Stimulated activated CD8-positive, alpha-beta memory T cell treated with anti-CD3 and anti-CD28 coated beads, Interleukin-4, amount 100 ng/mL, for 1 hour (primary cell): ENCODE data around the gene ATP9B.

Experiments
- DNase-seq, 2 donors: peaks; one replicate each; pipeline ENCODE4 v3.0.0-alpha.2; 2020; ENCODE audit warnings: low read depth in 2 of 2, low spot score in 1 of 2

Gene ATP9B

DNA sequence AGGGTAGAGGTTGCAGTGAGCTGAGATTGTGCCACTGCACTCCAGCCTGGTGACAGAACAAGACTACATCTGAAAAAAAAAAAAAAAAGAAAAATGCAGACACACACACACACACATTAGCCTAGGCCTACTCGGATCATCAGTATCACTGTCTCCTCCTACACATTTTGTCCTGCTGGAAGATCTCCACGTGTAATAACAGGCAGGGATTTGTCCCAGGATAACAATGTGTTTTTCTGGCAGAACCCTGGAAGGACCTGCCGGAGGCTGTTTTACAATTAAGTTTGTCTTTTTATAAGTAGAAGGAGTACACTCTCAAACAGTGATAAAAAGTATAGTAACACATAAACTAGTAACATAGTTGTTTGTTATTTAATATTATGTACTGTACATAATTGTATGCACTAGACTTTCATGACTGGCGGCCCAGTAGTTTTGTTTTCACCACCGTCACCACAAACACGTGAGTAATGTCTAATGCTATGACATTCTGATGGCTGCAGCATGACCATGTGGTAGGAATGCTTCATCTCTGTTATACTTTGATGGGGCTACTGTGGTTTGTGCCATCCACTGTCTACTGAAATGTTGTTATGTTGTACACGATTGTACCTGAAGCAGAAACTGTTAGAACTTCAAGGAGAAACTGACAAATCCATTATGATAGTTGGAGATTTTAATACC is 130.6 kb downstream of the ATP9B start:
- DNase-seq = no peak

DNA sequence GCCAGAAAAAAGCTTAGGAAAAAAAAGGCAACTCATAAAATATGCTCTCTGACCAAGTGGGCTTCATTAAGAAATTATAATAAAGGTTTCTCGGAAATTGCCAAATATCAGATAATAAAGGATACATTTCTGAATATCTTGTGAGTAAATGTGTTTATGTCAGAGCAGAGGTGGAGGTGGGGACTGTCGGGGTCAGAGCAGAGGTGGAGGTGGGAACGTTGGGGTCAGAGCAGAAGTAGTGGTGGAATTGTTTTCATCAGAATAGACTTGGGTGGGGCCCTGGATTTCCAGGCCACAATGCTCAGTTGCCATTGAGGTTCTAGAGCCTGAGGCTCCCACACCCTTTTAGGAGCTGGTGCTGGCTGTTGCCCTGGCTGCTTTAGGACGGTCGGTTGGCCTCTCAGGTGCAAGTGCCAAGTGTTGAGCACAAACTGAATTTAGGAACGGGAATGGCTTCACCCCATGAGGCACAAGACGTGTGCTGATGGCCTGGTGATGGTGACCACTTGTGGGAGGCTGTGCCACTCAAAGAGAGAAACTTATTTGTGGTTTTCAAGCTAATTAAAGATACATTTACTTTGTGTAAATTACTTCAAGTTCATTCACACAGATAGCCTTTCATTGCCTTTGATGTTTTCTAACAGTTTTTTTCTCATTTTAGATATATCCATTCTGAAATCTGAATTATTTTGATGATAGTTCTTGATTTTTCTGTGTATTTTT is 131.5 kb downstream of the ATP9B start:
- no peak for DNase-seq

DNA sequence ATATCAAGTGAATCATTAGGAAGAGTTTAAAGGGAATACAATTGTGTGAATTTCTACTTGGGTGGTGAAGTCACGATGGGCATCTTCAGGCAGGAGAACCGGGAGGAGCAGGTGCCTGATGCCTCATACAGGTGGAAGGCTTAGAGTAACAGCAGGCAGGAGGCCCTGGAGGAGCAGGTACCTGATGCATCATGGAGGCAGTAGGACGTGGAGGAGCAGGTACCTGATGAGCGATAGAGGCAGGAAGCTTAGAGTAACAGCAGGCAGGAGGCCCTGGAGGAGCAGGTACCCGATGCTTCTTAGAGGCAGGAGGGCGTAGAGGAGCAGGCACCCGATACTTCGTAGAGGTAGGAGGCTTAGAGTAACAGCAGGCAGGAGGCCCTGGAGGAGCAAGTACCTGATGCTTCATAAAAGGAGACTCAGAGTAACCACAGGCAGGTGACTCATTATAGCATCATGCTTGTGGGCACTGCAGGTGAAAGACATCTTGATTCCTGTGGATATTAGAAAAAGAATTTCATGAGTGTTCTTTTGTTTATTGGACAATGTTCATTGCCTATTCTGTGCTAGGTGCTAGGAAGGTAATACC is 133.9 kb downstream of the ATP9B start:
- no peak for DNase-seq

DNA sequence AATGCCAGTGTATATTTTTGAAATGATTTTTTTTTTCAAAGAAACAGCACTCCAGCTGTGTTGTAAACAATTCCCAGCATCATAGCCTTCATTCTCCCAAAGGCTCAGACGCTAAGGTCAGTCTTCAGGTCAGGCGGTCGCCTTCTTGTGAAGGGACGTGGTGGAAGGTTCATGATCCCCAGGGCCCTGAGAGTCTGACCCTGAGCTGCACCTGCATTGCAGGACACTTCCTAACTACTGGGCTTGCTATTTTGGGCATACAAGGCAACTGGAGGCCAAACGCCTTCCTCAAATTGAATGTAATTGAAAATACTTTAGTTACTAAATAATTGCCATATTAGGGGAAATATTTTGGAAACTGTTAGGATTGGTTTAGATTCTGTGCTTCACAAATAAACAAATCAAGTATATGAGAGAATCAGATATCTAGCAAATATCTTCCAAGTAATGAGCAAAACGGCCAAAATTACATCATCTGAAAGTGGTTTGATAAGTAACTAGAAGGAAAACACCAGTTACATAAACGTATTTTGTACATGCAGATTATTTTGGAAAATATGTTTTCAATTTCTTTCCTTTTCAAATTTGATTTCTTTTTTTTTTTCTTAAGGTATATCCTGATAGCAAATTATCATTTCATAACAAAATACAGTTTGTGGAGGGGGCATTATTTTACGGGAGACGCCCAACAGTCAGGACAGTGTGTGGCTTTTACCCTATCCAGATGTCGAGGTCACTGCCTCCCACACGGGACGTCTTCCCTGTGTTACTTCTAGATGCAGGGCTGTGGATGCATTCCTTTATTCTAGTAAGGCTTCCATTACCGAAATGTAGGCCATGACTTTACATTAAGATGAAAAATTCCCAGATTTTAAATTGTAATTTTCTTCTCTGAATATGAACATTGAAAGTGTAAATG is 136.0 kb downstream of the ATP9B start:
- no peak for DNase-seq

DNA sequence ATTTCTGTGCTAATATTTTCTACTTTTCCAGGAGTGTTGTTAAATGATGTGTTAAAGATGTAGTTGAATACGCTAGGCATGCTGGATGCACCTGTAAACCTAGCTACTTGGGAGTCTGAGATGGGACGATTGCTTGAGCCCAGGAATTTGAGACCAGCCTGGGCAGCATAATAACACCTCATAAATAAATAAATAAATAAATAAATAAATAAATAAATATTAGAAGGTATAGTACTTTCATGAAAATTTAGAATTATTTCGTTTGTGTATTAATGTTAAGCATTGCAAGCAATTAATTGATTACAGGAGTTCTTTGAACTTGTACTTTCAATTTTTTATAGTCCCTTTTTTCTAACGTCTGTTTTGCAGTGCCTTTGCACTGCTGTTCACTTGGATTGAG is 137.2 kb downstream of the ATP9B start:
- no peak for DNase-seq

DNA sequence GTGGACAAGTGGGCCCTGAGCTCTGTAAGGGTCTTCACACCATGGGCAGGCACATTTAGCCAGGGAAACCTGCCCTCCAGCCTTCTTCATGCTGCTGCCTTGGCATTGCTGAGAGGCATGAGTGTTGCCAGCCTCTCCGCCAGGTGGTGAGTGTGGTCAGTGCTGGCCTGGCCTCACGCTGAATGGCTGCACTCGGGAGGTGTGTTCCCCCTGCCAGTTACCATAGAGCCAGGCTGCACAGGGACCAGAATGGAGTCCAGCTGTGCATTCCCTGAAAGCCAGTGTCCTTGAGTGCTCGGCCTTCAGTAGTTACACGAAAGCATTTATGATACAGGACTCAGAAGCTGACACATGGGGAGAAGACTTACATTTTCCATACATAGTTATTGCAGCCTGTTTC is 139.7 kb downstream of the ATP9B start:
- no peak for DNase-seq

DNA sequence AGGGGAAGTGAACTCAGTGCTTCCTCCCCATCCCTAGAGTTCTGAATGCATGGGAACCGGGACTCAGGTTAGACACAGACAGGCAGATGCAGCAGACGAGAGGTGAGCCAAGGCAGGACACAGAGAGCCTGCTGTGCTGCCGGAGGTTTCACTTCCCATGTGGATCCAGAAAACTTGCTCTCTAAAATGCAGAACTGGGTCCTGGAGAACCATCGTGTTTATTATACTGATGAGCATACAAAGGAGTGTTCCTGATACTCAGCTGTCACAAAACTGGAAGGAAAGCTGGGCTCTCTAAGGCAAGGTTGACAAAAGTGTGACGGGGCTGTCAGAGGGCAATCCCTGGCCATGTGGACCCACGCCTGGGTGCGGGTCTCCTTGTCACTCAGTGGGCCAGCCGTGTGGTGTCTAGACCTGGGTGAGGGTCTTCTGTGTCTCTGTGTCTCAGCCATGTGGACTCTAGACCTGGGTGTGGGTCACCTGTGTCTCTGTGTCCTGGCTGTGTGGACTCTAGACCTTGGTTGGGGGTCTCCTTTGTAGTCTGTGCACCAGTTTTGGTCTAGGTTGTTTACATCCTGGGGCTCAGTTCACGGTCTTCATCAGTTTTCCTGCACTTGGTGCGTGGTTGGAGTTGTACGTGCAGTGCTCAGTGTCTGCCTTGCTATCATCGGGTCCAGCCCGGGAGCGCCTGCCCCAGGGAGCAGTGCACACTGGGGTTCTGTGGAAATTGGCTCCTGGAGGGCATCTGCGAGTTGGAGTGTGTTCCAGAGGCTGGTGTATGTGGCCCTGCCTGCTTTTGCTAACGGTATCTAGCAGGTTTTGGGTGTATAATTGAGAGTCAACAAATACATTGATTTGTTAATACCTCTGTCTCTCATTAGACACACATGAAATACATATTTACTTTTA is 141.1 kb downstream of the ATP9B start:
- DNase-seq = no peak

DNA sequence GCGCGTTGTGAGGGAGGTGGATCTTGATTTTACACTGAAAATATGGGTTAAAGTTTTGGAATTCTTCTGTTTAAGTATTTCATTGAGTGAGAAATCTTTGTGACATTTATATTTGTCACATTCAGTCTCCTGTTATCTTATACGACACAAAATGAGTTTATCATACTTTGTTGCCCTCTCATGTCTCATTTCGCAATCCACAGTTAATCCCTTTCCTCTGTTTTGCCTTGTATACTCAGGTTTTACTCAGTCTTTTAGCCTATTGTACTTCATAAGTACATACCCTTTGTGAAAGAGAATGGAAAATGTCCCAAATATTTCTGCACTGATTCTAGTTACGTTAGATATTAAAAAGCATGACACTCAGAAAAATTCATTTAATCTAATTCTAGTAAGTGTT is 142.7 kb downstream of the ATP9B start:
- no peak for DNase-seq

DNA sequence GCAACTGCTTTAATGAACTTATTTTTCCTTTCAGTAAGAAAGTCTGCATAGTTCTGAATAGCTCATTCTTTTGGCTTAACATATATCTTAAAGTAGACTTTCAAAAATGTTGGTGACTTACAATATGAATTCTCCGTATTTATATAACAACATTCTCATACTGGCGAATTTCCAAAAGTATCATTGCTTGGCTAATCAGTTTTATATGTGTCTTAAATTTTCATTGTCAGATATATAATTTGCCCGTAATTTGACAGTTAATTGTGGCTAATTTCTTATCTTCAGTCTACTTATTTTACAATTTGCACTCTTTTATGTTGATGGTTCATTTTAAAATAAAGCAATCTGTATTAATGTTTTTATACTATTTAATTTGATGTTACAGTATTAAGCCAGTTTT is 144.9 kb downstream of the ATP9B start:
- DNase-seq = no peak

DNA sequence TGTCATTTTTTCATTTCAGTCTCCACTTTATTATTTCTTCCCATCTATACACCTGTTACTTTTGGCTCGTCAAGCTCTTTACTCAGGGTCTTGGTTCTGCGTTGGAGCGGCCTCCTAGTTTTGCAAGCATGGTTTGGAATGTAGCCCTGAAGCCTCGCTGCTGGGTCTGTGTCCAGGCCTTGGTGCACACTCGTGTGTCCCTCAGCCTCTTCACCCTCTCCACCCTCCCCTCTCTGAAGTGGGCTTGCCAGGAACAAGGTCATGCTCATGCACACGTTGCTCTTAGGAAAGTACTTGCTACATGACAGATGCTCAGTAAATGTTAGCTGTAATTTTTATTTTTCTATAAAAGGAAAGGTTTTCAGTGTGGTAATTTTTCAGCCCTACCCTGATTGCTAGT is 147.0 kb downstream of the ATP9B start:
- DNase-seq = no peak

DNA sequence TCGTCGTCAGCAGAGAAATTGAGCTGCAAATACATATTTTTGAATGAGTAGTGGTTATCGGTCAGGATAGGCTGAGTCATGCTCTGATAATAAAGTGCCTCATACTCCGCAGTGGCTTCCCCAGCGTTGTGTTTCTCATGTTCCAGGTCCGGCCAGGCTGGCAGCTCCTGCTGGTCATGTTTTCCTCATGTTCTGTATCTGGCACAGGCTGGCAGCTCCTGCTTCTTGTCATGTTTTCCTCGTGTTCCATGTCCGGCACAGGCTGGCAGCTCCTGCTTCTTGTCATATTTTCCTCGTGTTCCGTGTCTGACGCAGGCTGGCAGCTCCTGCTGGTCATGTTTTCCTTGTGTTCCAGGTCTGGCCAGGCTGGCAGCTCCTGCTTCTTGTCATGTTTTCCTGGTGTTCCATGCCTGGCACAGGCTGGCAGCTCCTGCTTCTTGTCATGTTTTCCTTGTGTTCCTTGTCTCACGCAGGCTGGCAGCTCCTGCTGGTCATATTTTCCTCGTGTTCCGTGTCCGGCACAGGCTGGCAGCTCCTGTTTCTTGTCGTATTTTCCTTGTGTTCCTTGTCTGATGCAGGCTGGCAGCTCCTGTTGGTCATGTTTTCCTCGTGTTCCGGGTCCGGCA is 148.9 kb downstream of the ATP9B start:
- DNase-seq = no peak

DNA sequence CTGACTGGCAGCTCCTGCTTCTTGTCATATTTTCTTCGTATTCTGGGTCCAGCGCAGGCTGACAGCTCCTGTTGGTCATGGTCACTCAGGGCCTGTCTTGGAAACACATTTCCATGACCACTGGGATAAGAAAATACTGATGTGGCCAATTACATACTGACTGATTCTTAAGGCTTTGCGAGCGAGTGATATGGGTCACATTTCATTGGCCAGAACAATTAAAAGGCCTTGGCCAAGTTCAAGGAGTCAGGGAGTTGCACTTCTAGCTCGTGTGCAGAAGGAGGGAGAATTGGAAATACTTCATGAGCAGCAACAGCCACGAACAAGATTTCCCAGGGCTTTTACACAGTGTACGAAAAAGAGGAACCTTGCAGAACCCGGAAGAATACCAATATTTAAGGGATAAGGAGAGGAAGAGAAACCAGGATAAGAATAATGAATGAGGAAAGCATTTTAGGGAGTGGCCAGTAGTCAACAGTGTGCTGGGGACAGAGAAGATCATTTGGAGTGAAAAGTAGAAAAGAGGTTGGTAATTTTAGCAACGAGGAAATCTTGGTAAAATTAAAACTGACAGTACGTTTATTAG is 149.5 kb downstream of the ATP9B start:
- DNase-seq = no peak

DNA sequence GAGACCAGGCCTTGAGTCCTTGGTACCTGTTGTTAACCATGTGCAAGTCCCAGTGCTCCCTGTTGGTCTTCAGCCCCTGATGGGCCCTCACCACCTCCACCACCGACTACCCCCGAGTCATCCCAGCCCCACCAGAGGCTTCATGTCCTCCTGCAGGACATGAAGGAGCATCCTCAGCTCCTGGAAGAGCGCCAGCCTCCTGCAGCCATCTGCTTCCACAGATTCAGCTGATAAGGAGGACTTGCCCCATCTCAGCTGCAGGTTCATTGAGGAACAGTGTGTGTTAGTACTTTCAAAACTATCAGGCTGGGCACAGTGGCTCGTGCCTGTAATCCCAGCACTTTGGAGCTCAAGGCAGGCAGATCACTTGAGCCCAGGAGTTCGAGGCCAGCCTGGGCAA is 151.9 kb downstream of the ATP9B start:
- no peak for DNase-seq

DNA sequence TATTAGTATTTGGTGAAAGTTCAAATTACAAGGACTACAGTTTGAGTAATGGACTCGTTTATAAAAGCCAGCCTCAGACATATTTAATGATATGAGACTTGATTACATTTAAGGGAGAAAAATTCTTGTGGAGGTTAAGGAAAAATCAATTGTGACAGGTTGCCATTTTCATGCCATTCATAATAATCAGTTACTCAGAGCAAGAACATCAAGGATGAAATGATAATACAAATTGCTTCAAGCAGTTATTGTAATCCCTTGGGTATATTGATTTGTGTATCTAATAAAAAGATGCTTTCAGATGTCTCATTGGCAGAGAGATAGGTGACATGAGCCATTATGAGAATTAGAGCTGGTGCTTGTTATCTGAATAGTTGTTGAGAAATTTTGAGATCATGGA is 153.6 kb downstream of the ATP9B start:
- DNase-seq = no peak

DNA sequence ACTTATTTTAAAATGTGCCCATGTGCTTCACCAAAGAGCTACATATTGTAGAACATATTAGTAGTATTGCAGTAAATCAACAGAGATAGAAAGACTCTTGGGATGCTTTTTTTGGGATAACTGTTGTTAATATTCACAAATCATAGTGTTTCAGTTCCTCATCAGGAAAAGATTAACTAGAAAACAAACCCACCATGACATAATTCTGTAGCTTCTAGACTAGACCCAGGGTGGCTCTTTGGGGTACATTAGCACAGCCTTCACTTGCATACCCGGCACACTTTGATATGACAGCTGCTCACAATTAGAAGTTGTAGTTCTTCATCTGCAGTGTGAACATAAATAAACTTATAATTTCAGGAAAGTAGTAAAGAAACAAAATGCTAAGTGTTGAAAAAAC is 154.2 kb downstream of the ATP9B start:
- no peak for DNase-seq

DNA sequence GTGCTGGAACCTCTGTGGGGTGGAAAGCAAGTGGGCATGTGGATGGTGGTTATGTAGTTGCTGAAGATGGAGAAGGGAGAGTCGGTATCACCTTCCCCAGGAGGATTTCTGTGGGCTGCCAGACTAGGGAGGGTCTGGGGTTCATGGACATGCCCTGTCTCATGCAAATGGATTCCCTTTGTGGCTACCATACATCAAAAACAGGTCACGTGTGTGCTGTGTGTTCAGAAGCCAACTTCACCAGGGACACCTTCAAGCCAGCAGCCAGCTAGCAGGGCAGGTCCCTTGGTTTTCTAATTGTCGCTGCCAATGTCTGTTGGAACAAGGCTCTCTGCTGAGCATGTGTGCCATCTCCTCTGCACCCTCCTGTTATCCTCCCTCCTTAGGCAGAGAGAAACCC is 155.2 kb downstream of the ATP9B start:
- no peak for DNase-seq

DNA sequence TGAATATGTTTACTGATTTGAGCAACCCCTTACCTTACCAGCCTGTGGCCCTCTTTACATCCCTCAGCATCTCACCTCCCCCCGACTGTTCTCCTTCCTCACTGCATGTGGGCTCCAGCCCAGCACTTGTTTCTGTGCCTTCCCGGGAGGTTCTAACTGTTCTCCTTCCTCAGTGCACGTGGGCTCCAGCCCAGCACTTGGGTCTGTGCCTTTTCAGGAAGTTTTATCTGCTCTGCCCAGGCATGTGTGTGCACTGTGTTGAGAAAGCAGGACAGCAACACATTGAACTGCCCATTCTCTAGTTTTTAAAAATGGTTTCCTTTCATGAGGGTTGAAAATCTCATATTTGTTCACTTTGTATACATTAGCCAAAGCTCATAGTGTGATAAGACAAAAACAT is 158.4 kb downstream of the ATP9B start:
- no peak for DNase-seq

DNA sequence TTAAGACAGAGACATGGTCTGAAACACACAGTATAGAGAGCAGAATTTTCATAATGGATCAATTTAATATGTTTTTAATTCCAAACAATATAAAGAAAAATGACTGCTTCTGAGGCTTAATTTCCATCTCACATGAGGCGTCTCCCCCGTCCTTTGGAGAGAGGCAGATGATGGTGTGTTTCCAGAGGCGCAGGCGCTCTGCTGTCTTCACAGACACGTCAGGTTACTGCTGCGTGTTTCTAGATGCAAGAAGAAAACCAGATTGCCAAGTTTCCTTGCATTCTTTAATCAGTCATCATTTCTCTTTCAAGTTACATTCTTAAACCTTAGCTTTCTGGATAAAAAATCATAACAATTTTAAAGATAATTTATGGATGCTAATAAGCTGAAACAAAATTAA is 160.2 kb downstream of the ATP9B start:
- DNase-seq = no peak

DNA sequence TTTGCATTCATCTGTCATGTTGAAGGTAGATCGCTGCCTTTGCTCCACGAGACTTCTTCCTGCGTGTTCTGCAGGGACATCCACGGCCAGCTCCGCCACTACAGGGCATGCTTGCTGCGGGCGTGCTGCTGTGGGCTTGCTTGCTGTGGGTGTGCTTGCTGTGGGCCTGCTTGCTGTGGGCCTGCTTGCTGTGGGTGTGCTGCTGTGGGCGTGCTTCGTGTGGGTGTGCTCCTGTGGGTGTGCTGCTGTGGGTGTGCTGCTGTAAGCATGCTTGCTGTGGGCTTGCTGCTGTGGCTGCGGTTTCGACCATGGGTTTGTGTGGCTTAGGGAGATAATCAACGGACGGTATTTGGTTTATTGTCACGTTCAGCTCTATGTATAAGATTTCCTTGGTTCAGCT is 165.2 kb downstream of the ATP9B start:
- no peak for DNase-seq

DNA sequence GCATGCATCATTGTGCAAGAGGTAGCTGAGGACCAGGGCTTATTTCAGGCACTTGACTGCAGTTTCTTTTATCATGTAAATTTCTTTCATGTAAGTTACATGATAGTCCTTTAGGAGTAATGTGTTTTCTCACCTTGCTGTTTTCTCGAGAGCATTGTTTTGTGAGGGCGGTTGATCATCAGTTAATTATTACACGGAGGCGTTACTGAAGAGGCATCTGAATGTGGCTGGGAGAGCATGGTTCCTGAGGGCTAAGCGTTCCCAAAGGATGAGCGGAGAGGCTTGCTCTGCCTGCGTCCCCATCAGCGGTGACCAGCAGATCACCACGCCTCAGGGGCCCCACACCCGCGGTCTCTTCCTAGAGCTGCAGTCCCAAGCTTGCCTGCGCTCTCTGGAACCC is 170.4 kb downstream of the ATP9B start:
- no peak for DNase-seq
